T-helper 2 cell (primary cell): Measurements from ENCODE around the gene PLXNB1.
"Not testable (repeated sequence)": the region's sequence is repeated elsewhere in the genome, so short reads cannot be mapped to it uniquely, and the experiment has no call there.

ENCODE experiments used
- DNase-seq, 5 experiments: peaks; one replicate each; pipeline versions ENCODE4 v3.0.0 to v3.0.0-alpha.2; 2012 to 2022
- total RNA-seq, 2 donors: gene quantifications; one replicate each; lab custom pipeline; 2026; lab: John Stamatoyannopoulos, UW

PLXNB1 gene
- total RNA-seq, result 3.3 to 5.0 reads per million in 2 donors

- DNase-seq, result no peak
Measured at GRCh38 chr3:48429960-48430707, at the start of gene PLXNB1. Gene PLXNB1 (minus strand): TSS chr3:48430086. CDS start chr3:48424611, 5,475 bp downstream.

GRCh38 chr3:48478626-48479555, 49.0 kb upstream of the PLXNB1 start:
- DNase-seq, result peak in 3 of 5 experiments; percentile 47 to 93 (median 81)

GRCh38 chr3:48477959-48478520, 48.2 kb upstream of the PLXNB1 start:
- no peak for DNase-seq

GRCh38 chr3:48476426-48477053, 46.7 kb upstream of the PLXNB1 start:
- no peak for DNase-seq

GRCh38 chr3:48475188-48475587, 45.3 kb upstream of the PLXNB1 start:
- no peak for DNase-seq

- DNase-seq, result no peak
Measured at GRCh38 chr3:48474619-48475018, 44.7 kb upstream of the PLXNB1 start.

GRCh38 chr3:48474031-48474430, 44.1 kb upstream of the PLXNB1 start:
- not testable (repeated sequence) for DNase-seq

- DNase-seq, result no peak
Measured at GRCh38 chr3:48473617-48473952, 43.7 kb upstream of the PLXNB1 start.

GRCh38 chr3:48472923-48473616, 43.2 kb upstream of the PLXNB1 start:
- DNase-seq, result peak; percentile 84 to 98 (median 91)

GRCh38 chr3:48472673-48472922, 42.7 kb upstream of the PLXNB1 start:
- no peak for DNase-seq

GRCh38 chr3:48470286-48470685, 40.4 kb upstream of the PLXNB1 start:
- no peak for DNase-seq

GRCh38 chr3:48469046-48469915, 39.4 kb upstream of the PLXNB1 start:
- no peak for DNase-seq

GRCh38 chr3:48468329-48468731, 38.4 kb upstream of the PLXNB1 start:
- no peak for DNase-seq

GRCh38 chr3:48467473-48468267, 37.8 kb upstream of the PLXNB1 start:
- no peak for DNase-seq

GRCh38 chr3:48467110-48467454, 37.2 kb upstream of the PLXNB1 start:
- no peak for DNase-seq

GRCh38 chr3:48466386-48467109, 36.7 kb upstream of the PLXNB1 start:
- peak in 3 of 5 experiments; percentile 11 to 71 (median 27) for DNase-seq

GRCh38 chr3:48465531-48466378, 35.9 kb upstream of the PLXNB1 start:
- DNase-seq, result peak; percentile 49 to 91 (median 66)

- DNase-seq, result no peak
Measured at GRCh38 chr3:48465237-48465530, 35.3 kb upstream of the PLXNB1 start.

- DNase-seq, result no peak
Measured at GRCh38 chr3:48464713-48465221, 34.9 kb upstream of the PLXNB1 start.
